MCF 10A (cell line): ENCODE data around the gene CDX2. TPM values are rescaled to one million over a fixed set of nuclear protein-coding genes. Genes with fewer than 3 reads are reported as not detected.

Experiments
- BruUV-seq: library from RNA; stranded (reverse); fragments of 400-500 nt; replicated peaks from 2 replicates; lab custom pipeline; 2021; lab: Mats Ljungman, UMichigan
- CTCF ChIA-PET: fragments of 300-600 bp; sonication (Branson Sonifier 250); formaldehyde crosslinking; extraction: SDS; loops from one replicate; lab custom pipeline; 2021; ENCODE audit warnings: antibody characterized with exemption, inconsistent platforms; lab: Yijun Ruan, JAX
- POLR2A ChIA-PET: fragments of 300-600, 350-650 bp; sonication (Branson Sonifier 250); formaldehyde crosslinking; extraction: SDS; loops from one replicate; lab custom pipeline; 2020; ENCODE audit warnings: antibody characterized with exemption, inconsistent platforms; lab: Yijun Ruan, JAX
- DNase-seq: peaks from one replicate; pipeline ENCODE4 v3.0.0-alpha.2; 2018; ENCODE audit not compliant: unreplicated experiment
- H3K27ac Mint-ChIP-seq: one replicate; pipeline ENCODE4 v1.8.0; 2022; ENCODE audit warnings: mild to moderate bottlenecking, low read depth, mixed read lengths; ENCODE audit not compliant: unreplicated experiment
- H3K27me3 Mint-ChIP-seq: one replicate; pipeline ENCODE4 v1.8.0; 2022; ENCODE audit warnings: mixed read lengths; ENCODE audit not compliant: insufficient read depth, unreplicated experiment
- H3K36me3 Mint-ChIP-seq: one replicate; pipeline ENCODE4 v1.8.0; 2022; ENCODE audit warnings: mild to moderate bottlenecking, moderate library complexity, mixed read lengths; ENCODE audit not compliant: insufficient read depth, unreplicated experiment
- H3K4me1 Mint-ChIP-seq: one replicate; pipeline ENCODE4 v1.8.0; 2022; ENCODE audit warnings: mixed read lengths; ENCODE audit not compliant: insufficient read depth, unreplicated experiment
- H3K4me3 Mint-ChIP-seq: one replicate; pipeline ENCODE4 v1.8.0; 2022; ENCODE audit warnings: mild to moderate bottlenecking, moderate library complexity, mixed read lengths; ENCODE audit not compliant: unreplicated experiment
- H3K9me3 Mint-ChIP-seq: one replicate; pipeline ENCODE4 v1.8.0; 2022; ENCODE audit warnings: mixed read lengths; ENCODE audit not compliant: unreplicated experiment
- CTCF ChIP-seq: fragments of 200-600 bp; IDR thresholded peaks from one replicate; pipeline ENCODE4 v1.8.0; 2022; ENCODE audit warnings: antibody characterized with exemption, mild to moderate bottlenecking; ENCODE audit not compliant: unreplicated experiment
- intact Hi-C: fragments of 100-400 bp; cut with micrococcal nuclease; formaldehyde crosslinking; loops from 2 replicates; pipeline ENCODE4 v1.14.1; 2022
- total RNA-seq: library from RNA; stranded (reverse); gene quantifications from 2 replicates; pipeline ENCODE4 v1.2.3, GENCODE V29; 2022

CDX2 gene
- total RNA-seq, 1 experiment from 2014 or later: not detected

GRCh38 chr13:27981006-27981708 lies 12.0 kb upstream of the CDX2 start:
- Mint-ChIP-seq H3K4me3 (no peak overlapping the region), H3K36me3 (peaks cover 5% of the 10 kb centered on the region)

GRCh38 chr13:27980280-27980998 lies 11.3 kb upstream of the CDX2 start:
- TF ChIP-seq CTCF: no peak
- BruUV-seq: no TSS peak
- Mint-ChIP-seq H3K36me3 (peaks cover 5% of the 10 kb centered on the region), H3K4me3 (no peak overlapping the region), H3K27me3 (peaks cover 77% of the 10 kb centered on the region), H3K4me1 (peaks cover 7% of the 10 kb centered on the region), H3K9me3 (no peaks in the 10 kb centered on the region), H3K27ac (no peak overlapping the region)
- DNase-seq: no peak
- CTCF ChIA-PET: interaction anchor here (2.2 kb wide), 2 partner anchors 150 to 154 kb away, joined by 8 to 11 read pairs; no protein-coding TSS in a partner anchor
- POLR2A ChIA-PET: no interaction called here
- intact Hi-C loops: loop anchor here (5.0 kb wide), 1 partner anchor 208 kb away; no protein-coding TSS in a partner anchor

More at GRCh38 chr13:27981006-27981708, 12.0 kb upstream of the CDX2 start:
- no peak for DNase-seq
- intact Hi-C loops: loop anchor here (5.0 kb wide), 1 partner anchor 209 kb away; no protein-coding TSS in a partner anchor
- ChIA-PET POLR2A (no interaction called here), CTCF (interaction anchor here (0.8 to 5.2 kb wide), 4 partner anchors 151 to 620 kb away, joined by 3 to 74 read pairs (median 10); no protein-coding TSS in a partner anchor)
- peaks cover 70% of the 10 kb centered on the region for H3K27me3 Mint-ChIP-seq
- H3K4me1 Mint-ChIP-seq: peaks cover 7% of the 10 kb centered on the region
- H3K27ac Mint-ChIP-seq: no peak overlapping the region
- no peak for TF ChIP-seq CTCF
- no peaks in the 10 kb centered on the region for H3K9me3 Mint-ChIP-seq
- BruUV-seq: no TSS peak

GRCh38 chr13:27979765-27980279 lies 10.7 kb upstream of the CDX2 start:
- Mint-ChIP-seq H3K4me3 (no peak overlapping the region), H3K27ac (no peak overlapping the region), H3K27me3 (peaks cover 84% of the 10 kb centered on the region), H3K4me1 (peaks cover 7% of the 10 kb centered on the region), H3K9me3 (no peaks in the 10 kb centered on the region), H3K36me3 (peaks cover 5% of the 10 kb centered on the region)
- no peak for TF ChIP-seq CTCF
- intact Hi-C loops: loop anchor here (5.0 kb wide), 1 partner anchor 208 kb away; no protein-coding TSS in a partner anchor
- ChIA-PET POLR2A (no interaction called here), CTCF (interaction anchor here (0.5 to 2.2 kb wide), 3 partner anchors 33 to 153 kb away, joined by 4 to 11 read pairs (median 8); no protein-coding TSS in a partner anchor)
- no TSS peak for BruUV-seq
- DNase-seq: no peak
